Tibial nerve (tissue), 4 donors: ENCODE results near the gene TEN1. TPM values are rescaled to one million over a fixed set of nuclear protein-coding genes. Genes with fewer than 3 reads are reported as not detected.

Experiments used
- DNase-seq, 2 donors: peaks; one replicate each; pipeline ENCODE4 v3.0.0-alpha.2; 2019; ENCODE audit warnings: low spot score in 2 of 2
- H3K27ac ChIP-seq, 4 donors: fragments of 200-600 bp; sonication (generic) in 3 of 4; one replicate each; pipeline ENCODE4 v1.5.1; 2017 to 2019; ENCODE audit warnings: mild to moderate bottlenecking in 1 of 4
- H3K27me3 ChIP-seq, 2 donors: fragments of 200-600 bp; sonication (generic) in 1 of 2; one replicate each; pipeline versions ENCODE4 v1.5.1 to v1.6.0; 2017 to 2019
- H3K36me3 ChIP-seq, 3 donors: fragments of 200-600 bp; sonication (generic); one replicate each; pipeline ENCODE4 v1.5.1; 2018 to 2019
- H3K4me1 ChIP-seq, 4 donors: fragments of 200-600 bp; sonication (generic) in 3 of 4; one replicate each; pipeline ENCODE4 v1.5.1; 2017 to 2019
- H3K4me3 ChIP-seq, 4 donors: fragments of 200-600 bp; sonication (generic) in 3 of 4; one replicate each; pipeline ENCODE4 v1.5.1; 2017 to 2019; ENCODE audit warnings: mild to moderate bottlenecking in 1 of 4, moderate library complexity in 1 of 4
- H3K9me3 ChIP-seq, 4 donors: fragments of 200-600 bp; sonication (generic) in 3 of 4; one replicate each; pipeline ENCODE4 v1.5.1; 2017 to 2019
- EP300 ChIP-seq, 2 donors: sonication (generic); formaldehyde crosslinking; IDR thresholded peaks; one replicate each; pipeline ENCODE4 v1.6.1; 2017; ENCODE audit warnings: antibody characterized with exemption in 2 of 2, mild to moderate bottlenecking in 1 of 2
- POLR2A ChIP-seq, 2 donors: fragments of 450-650 bp; IDR thresholded peaks; one replicate each; pipeline ENCODE4 v1.6.1; 2017; ENCODE audit warnings: antibody characterized with exemption in 2 of 2, mild to moderate bottlenecking in 2 of 2, moderate library complexity in 2 of 2
- WGBS, 2 donors: methylation state at CpG; one replicate each; pipeline ENCODE4 v1.1.5; 2018; 5-methylcytosine and 5-hydroxymethylcytosine counted together
- total RNA-seq, 4 donors: library from RNA; depleted of rRNA; stranded (reverse); fragments of >200 nt; gene quantifications; one replicate each; pipeline ENCODE4 v1.1.0, GENCODE V29; 2016
- TF ChIP-seq, protein P1 (sequence below), 5 experiments: fragments of 200-600 bp in 3 of 5; fragments of 450-650 bp in 2 of 5; sonication (generic) in 3 of 5; IDR thresholded peaks; one replicate each; pipeline ENCODE4 v1.5.1; 2016 to 2019; ENCODE audit warnings: antibody characterized with exemption in 5 of 5, mild to moderate bottlenecking in 3 of 5, moderate library complexity in 2 of 5

The TEN1 gene
- total RNA-seq, 4 donors from 2014 or later, result 8.6 to 22.2 (median 11.5) TPM

DNA sequence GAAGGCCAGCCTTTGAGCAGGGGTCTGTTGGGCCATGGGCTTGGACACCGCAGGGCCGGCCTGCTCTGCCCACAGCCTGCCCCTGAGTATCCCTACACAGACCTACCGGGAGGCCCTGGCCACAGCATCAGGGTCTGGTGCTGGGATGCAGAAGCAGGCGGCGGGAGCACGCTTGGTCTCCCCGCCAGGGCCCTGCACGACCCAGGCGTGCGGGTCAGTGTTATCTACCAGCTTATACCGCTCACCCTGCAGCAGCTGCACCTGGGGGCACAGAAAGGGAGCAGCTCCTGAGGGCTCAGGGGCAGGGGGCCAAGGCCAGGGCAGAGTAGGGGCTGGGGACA, 39.3 kb downstream of the TEN1 start:
- Histone ChIP-seq H3K36me3 (no peaks in the 10 kb centered on the region), H3K4me3 (no peak overlapping the region), H3K4me1 (peaks cover 0 to 9% (median 0%) of the 10 kb centered on the region in 4 donors), H3K9me3 (no peaks in the 10 kb centered on the region), H3K27ac (no peak overlapping the region), H3K27me3 (peaks cover 0 to 27% of the 10 kb centered on the region in 2 donors)
- 79 to 87% methylated on average over 6 to 11 of the region's 11 CpGs for WGBS, 2 donors
- no peak for DNase-seq
- TF ChIP-seq EP300 (IDR thresholded peaks at IDR 0.05) (no peak), POLR2A (IDR thresholded peaks at IDR 0.05) (no peak)
- TF ChIP-seq, protein P1, sequence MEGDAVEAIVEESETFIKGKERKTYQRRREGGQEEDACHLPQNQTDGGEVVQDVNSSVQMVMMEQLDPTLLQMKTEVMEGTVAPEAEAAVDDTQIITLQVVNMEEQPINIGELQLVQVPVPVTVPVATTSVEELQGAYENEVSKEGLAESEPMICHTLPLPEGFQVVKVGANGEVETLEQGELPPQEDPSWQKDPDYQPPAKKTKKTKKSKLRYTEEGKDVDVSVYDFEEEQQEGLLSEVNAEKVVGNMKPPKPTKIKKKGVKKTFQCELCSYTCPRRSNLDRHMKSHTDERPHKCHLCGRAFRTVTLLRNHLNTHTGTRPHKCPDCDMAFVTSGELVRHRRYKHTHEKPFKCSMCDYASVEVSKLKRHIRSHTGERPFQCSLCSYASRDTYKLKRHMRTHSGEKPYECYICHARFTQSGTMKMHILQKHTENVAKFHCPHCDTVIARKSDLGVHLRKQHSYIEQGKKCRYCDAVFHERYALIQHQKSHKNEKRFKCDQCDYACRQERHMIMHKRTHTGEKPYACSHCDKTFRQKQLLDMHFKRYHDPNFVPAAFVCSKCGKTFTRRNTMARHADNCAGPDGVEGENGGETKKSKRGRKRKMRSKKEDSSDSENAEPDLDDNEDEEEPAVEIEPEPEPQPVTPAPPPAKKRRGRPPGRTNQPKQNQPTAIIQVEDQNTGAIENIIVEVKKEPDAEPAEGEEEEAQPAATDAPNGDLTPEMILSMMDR (IDR thresholded peaks at IDR 0.05), result no peak

- no peak overlapping the region for H3K4me3 ChIP-seq
- H3K9me3 ChIP-seq, result no peaks in the 10 kb centered on the region
- 79 to 86% methylated on average over 8 to 13 of the region's 13 CpGs for WGBS, 2 donors
- no peak for DNase-seq
- no peaks in the 10 kb centered on the region for H3K36me3 ChIP-seq
- H3K27ac ChIP-seq, result no peak overlapping the region
- TF ChIP-seq, protein P1 (IDR thresholded peaks at IDR 0.05), result no peak
- TF ChIP-seq POLR2A (IDR thresholded peaks at IDR 0.05) (no peak), EP300 (IDR thresholded peaks at IDR 0.05) (no peak)
- H3K27me3 ChIP-seq, result peaks cover 0 to 27% of the 10 kb centered on the region in 2 donors
- peaks cover 0 to 8% (median 0%) of the 10 kb centered on the region in 4 donors for H3K4me1 ChIP-seq
Measured at GRCh38 chr17:76018801-76019200, 39.8 kb downstream of the TEN1 start.

DNA sequence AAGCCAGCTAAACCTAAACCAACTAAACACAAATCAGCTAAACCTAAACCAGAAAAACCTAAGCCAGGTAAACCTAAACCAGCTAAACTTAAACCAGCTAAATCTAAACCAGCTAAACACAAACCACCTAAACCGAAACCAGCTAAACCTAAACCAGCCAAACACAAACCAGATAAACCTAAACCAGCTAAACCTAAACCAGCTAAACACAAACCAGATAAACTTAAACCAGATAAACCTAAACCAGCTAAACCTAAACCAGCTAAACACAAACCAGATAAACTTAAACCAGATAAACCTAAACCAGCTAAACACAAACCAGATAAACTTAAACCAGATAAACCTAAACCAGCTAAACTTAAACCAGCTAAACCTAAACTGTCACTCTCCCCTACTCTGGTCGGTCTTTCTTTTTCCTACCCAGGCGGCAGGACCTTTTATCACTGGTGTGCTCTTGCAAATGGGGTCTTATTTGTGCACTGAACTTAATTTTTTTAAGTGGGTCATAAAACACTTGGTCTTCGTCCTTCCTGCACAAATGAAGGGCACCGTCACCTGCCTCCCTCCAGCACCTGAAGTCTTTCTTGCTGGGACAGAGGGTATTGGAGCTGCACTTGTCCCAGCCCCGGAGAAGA, 40.9 kb downstream of the TEN1 start:
- Histone ChIP-seq H3K36me3 (no peaks in the 10 kb centered on the region), H3K27me3 (peaks cover 0 to 24% of the 10 kb centered on the region in 2 donors), H3K27ac (no peak overlapping the region), H3K9me3 (no peaks in the 10 kb centered on the region), H3K4me1 (no peaks in the 10 kb centered on the region), H3K4me3 (no peak overlapping the region)
- TF ChIP-seq, protein P1 (IDR thresholded peaks at IDR 0.05), result no peak
- TF ChIP-seq POLR2A (IDR thresholded peaks at IDR 0.05), result no peak
- no peak for TF ChIP-seq EP300 (IDR thresholded peaks at IDR 0.05)
- no peak for DNase-seq
- WGBS, 2 donors, result 75 to 77% methylated on average over 6 of the region's 6 CpGs

DNA sequence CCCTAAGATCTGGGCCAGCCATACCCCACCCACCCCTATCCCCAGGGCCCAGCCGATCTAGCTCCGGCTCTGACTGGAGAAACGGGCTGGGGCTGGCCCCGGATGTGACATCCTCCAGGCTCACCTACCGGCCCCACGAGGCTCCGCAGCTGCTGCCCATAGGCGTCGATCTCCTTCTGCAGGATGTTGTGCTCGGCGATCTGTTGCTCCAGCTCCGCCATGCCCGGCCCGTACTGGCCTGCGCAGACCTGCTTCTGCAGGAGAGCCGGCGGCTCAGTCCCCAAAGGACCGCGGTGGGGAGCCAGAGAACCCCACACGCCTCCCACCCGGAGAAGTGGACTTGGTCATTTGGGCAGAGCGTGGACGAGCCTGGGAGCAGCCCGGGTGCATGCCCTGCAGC, 43.2 kb downstream of the TEN1 start:
- WGBS, 2 donors, result 78 to 86% methylated on average over 13 to 15 of the region's 24 CpGs
- peaks cover 0 to 22% of the 10 kb centered on the region in 2 donors for H3K27me3 ChIP-seq

More for the DNA sequence above, 43.2 kb downstream of the TEN1 start:
- Histone ChIP-seq H3K36me3 (no peaks in the 10 kb centered on the region), H3K9me3 (no peaks in the 10 kb centered on the region), H3K4me3 (no peak overlapping the region), H3K27ac (no peak overlapping the region), H3K4me1 (no peaks in the 10 kb centered on the region)
- no peak for DNase-seq
- TF ChIP-seq POLR2A (IDR thresholded peaks at IDR 0.05) (no peak), EP300 (IDR thresholded peaks at IDR 0.05) (no peak)
- TF ChIP-seq, protein P1 (IDR thresholded peaks at IDR 0.05), result no peak
